Stimulated activated CD4-positive, alpha-beta T cell treated with anti-CD3 and anti-CD28 coated beads, Interleukin-4, amount 100 ng/mL, for 4 hours (primary cell): ENCODE data around the gene UCMA.

ENCODE experiments used
- DNase-seq, 2 experiments: peaks; one replicate each; pipeline ENCODE4 v3.0.0-alpha.2; 2020

The UCMA gene

DNA sequence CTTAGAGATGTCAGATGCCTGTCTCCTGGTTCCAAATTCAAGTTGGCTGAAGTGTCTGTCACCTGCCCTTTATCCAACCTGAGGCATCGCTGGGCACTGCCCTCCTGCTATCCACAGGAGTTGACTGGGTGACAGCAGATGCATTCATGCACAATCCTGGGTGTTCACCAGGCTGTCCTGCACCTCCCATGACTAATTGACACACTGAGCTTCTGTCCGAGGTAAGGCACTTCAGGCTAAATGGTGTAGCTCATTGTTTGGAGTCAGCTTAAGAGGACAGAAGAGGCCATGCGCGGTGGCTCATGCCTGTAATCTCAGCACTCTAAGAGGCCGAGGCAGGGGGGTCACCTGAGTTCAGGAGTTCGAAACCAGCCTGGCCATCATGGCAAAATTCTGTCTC, 2.4 kb downstream of the UCMA start:
- no peak for DNase-seq

DNA sequence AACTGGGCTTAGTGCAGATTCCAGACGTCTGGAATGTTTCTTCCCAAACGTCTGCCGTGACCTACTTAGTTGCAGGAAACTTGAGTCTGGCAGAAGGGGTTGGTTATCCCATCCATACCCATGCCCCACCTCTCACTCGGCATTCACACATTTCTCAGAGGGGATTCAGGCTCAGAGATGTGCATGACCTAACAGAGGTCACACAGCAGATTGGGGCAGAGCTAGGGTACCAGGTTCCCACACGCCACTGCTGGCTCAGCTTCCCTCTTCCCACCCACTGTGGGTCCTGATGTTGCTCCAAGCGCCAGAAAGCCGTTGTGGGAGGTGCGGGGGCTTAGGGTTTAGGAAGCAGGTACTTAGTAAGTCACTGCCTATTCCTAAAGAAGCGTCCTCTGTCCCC, 3.0 kb downstream of the UCMA start:
- no peak for DNase-seq

DNA sequence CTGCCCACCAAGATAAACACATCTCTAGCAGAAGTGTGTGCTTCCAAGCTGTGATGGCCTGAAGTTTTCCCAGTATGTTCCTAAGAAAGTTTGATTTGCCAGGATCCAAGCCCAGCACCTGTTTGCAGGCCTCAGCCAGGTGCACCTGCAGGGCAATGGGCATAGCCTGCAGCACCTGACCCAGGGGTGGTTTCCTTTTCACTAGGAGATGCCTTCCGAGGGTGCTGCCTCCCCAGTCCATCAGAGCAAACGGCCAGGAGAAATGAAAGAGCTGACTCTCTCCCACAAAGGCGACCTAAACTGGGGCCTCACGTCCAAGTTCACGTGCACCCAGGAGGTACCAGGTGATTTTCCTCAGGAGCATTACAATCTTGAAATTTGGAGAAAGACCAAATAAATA, 7.1 kb downstream of the UCMA start:
- no peak for DNase-seq

DNA sequence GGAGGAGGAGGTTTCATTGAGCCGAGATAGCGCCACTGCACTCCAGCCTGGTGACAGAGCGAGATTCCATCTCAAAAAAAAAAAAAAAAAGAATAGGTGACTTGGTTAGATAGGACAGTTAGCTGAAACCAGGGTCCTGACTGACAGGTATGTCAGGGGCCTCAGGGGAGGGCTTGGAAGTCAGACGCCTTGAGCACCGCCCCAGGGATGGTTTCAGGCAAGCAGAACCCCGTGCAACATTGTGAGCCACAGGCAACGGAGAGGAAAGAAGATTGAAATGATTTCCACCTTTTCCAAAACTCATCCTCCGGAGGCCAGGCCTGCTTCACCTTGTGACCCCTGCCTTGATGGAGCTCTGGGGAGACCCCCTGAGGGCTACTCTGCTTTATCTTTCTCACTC, 8.6 kb downstream of the UCMA start:
- DNase-seq: no peak

DNA sequence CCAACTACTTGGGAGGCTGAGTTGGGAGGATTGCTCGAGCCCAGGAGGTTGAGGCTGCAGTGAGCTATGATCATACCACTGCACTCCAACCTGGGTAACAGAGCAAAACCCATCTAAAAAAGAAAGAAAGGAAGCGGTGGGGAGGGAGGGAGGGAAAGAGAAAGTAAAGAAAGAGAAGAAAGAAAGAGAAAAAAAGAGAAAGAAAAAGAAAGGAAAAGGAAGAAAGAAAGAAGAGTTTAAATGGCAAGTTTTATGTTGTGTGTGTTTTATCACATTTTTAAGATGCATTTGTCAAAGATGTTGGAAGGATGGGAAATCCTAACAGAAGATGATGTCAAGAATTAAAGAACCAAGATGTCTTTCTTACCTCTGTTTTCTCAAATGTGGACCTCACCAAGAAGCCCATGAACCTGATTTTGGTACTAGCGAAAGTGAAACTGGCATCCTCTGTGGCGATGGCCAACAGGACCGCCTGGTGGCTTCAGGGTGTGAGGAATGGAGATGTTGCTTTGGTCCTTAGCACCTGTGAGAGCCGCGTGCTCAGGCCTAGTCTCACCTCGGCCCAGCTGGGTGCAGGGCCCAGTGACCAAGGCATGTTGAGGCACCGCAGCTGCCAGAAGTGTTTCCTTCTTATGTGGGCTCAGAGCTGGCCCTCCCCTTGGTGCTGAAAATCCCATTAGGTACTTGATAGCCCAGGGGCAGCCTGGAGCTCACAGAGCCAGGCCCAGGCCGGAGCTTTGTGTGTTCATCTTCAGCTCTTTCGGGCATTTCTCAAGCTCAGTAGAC, 9.8 kb downstream of the UCMA start:
- no peak for DNase-seq

DNA sequence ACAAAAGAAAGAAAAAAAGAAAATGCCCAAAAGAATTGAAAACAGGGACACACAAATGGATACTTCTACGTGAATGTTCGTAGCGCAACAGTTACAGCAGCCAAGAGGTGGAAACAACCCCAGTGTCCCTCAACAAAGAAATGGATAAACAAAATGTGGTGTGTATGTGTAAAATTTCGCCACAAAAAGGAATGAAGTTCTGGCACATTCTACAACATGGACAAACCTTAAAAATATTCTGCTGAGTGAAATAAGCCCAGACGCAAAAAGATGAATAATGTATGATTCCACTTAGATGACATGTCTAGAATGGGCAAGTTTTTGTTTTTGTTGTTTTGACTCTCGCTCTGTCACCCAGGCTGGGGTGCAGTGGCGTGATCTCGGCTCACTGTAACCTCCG, 10.9 kb downstream of the UCMA start:
- no peak for DNase-seq

DNA sequence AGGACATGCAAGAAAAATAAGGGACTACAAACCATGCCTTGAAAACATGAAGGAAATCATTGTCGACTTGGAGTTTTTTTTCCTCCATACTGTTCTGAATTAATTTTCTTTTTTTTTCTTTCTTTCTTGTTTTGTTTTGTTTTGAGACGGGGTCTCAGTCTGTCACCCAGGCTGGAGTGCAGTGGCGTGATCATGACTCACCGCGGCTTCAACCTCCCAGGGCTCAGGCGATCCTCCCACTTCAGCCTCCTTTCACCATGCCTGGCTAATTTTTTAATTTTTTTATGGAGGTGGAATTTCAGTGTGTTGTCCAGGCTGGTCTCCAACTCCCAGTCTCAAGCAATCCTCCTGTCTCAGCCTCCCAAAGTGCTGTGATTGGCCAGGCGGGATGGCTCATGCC, 11.6 kb downstream of the UCMA start:
- DNase-seq: no peak

DNA sequence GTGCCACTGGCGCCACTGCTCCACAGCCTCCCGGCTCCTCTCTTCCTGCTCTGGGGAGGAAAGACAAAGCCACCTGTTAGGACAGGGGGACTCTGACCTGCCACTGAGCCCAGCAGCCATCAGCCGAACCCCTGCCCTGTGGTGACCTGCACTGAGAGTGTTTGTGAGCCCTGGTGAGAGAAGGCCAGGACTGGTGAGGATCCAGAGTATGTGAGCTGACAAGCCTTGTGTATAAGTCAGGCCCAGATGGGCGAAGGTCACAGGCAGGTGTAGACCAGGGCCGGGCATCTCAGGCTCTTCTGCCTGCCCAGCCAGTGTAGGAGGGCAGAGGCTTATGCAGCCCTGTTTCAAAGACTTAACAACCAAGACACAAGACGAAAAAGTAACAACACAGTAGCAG, 12.0 kb downstream of the UCMA start:
- DNase-seq: no peak

DNA sequence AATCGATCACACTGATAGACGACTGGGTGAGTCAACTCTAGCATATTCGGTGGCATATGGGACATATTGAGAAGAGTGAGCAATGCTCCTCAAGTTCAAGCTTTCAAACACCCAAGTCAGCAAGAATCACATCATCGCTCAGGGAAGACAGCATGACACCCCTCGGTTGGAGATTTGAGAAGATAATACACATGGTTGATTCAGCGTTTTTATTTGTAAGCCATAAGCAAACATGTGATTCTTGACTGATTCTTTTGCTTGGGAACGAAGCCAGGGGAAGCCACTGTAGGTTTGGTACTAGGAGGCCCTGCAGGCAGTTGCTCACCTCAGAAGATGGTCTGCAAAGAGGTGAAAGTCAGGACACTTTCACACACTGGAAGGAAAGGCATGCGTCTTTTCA, 12.6 kb downstream of the UCMA start:
- no peak for DNase-seq

DNA sequence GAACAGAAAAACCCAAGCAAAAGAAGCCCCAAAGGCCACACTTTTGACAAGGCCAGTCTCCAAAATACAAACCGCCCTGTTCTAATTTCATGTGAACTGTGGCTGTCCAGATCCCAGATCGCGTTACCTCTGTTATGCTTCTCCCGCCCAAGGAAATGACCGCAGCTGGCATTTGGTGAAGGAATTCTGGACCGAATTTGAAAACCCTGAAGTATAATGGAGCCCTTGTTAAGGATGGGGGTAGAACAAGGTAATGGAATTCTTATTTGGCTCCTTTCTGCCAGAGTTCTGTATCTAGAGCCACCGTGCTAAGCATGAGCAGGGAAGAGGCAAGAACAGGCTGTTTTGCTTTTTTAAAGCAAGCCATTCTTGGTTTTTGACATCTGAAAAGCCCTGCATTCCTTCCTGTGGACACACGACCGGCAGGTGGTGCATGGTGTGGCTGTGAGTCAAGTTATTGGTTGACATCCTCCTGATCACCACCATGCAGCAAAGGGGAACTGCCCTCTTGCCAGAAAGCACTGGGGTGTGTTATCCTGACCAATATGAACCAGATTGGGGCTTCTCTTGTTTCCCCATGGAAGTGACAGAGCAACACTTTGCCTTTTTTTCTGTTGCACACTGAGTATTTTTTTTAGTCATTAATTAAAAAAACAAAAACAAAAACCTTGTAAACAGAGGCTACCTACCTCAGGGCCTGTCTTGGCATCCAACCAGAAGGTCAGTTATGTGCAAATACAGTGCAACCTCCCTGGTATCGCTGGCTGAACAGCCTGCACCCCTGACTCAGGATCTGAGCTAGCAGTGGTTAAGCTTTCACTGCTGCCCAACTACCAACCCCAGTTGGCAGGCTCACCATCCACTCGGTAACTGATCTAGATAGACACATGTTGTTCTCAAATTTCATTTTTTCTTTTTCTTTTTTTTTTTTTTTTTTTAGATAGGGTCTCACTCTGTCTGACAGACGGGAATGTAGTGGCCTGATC, 14.2 kb downstream of the UCMA start:
- no peak for DNase-seq

DNA sequence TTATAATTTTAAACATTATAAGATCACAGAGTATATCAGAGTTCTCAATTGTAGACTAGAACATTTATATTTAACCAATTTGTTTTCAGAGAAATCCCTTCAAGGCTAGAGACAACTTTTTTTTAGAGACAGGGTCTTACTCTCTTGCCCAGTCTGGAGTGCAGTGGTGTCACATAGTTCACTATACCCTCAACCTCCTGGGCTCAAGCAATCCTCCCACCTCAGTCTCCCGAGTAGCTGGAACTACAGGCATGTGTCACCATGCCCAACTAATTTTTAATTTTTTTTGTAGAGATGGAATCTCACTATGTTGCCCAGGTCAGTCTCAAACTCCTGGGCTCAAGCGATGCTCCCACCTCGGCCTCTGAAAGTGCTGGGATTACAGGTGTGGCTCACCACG, 15.3 kb downstream of the UCMA start:
- no peak for DNase-seq

DNA sequence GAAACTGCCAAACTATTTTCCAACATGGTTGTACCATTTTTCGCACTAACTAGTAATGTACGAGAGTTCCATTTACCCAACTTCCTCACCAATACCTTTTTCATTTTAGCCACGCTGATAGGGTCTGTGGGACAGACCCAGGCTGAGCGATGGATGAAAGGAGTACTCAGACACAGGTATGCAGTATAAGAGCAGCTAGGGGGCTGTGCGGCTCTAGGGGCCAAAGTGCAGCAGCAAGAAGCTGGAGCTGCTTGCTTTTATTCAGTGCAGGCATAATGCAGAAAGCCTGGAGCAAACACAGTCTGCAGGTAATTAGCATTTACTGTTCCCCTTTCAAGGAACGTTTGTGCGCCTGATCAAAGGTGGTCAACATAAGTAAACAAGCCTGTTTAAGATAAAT, 21.0 kb downstream of the UCMA start:
- no peak for DNase-seq

DNA sequence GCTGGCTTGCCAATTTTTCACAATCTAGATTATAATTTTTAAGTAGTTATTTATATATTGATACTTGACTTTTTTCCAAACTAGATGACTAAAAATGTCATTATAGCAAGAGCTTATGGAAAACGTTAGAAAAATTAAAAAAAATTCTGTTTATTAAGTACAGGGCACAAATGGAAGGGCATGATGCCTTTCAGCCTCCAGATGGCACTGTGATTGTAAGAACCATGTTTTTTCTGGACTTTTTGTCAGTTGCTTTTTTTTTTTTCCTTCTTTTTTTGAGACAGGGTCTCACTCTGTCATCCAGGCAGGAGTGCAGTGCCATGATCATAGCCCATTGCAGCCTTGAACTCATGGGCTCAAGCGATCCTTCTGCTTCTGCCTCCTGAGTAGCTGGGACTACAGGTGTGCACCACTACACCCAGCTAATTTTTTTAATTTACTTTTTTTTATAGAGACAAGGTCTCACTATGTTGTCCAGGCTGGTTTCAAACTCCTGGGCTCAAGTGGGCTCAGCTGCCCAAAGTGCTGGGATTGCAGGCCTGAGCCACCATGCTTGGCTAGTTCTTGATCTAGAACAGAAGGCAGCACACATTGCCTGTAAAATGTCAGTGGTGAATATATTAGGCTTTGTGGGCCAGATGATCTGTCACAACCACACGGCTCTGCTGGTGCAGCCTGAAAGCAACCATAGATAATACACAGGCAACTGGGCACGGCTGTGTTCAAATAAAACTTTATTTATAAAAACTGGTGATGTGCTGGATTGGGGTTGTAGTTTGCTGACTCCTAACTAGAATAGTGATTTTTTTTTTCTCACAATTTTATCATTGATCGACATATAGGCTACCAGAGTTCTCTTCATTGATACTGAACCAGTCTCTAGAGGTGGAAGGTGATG, 27.4 kb downstream of the UCMA start:
- no peak for DNase-seq

DNA sequence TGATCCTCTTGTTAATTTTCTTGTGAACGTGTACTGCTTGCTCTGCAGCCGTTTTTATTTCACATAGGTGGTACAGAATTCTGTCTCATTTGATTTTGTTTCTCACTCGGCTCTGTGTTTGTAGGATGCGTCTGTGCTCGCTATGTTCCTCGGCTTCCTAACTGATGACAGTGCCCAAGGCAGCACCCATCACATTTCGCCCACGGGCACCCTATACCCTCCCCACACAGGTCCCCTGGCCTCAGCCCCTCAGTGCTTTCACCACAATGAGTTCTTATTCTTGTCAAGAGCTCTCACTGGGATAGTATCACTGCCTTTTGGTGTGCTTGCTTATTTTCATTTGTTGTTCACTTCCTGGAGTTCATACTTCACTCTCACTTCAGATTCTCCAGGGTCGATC, 28.1 kb downstream of the UCMA start:
- DNase-seq: no peak

DNA sequence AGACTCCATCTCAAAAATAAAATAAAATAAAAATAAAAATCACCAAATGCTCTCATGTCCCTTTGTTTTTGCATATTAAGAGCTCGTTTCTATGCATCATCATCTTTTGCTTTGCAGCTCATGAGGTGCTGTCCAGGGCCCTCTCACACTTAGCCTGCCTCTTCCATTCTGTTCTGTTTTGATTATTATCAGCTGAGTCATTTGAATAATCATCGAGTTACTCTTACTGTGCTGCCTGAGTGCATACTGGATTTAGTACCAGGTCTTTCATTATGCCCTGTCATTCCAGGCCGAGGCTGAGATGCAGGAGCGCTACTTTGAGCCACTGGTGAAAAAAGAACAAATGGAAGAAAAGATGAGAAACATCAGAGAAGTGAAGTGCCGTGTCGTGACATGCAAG, 33.0 kb downstream of the UCMA start:
- DNase-seq: no peak

DNA sequence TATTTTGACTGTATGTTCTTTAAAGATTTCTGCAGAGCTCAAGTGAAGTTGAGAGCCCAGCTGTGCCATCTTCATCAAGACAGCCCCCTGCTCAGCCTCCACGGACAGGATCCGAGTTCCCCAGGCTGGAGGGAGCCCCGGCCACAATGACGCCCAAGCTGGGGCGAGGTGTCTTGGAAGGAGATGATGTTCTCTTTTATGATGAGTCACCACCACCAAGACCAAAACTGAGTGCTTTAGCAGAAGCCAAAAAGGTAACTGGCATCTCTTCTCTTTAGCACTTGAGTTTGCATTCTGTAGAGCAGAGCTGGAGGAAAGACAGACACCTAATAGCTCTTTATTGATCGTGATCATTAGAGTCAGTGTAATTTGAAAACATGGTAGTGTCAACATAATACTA, 39.2 kb downstream of the UCMA start:
- DNase-seq: no peak

DNA sequence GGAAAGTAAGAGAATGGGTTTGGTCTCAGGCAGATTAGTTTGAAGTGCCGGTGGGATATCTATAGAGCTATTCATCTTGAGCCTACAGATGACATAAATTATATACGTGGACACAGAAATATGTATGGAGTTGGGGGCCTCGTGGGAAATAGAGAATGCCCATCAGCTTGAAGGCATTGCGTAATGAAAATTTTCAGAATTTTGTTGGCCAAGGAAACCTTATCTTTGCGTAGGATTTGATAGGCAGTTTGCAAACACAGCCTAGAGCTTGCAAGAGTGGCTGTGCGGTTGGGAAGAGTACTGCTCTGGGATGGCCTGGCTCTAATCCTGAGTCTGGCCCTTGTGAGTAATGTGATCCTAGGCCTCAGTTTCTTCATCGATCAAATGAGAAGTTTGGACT, 40.5 kb downstream of the UCMA start:
- no peak for DNase-seq

DNA sequence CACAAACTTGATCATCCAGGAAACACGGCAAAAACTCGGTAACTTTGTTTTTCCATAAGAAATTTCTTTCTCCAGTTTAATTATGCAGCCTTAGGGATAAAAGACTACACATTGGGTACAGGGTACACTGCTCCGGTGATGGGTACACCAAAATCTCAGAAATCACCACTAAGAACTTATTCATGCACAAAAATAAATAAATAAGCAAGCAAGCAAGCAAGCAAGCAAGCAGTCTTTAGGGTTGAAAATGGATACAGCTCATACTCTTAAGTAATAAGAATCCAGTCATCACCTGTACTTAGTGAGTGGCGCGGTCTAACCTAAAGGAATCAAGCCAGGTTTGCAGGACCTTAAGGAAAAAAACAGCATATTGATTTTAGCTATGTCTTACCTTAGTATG, 42.8 kb downstream of the UCMA start:
- no peak for DNase-seq

DNA sequence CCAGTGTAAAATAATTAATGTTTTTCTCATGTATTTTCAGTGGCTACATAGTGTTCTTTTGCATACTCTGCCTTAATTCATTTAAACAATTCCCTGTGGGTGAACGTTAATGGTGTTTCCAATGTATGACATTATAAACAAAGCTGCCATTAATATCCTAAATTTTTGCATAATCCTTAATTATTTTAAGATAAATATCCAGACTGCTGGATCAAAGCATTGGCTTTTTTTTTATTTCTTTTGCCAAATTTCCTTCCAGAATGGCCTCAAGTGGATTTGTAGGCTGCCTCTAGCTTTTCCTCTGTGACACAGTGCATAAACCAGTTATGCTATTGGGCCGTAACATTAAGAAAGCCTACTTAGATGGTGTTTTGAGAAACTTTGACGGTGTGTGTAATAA, 43.4 kb downstream of the UCMA start:
- no peak for DNase-seq

DNA sequence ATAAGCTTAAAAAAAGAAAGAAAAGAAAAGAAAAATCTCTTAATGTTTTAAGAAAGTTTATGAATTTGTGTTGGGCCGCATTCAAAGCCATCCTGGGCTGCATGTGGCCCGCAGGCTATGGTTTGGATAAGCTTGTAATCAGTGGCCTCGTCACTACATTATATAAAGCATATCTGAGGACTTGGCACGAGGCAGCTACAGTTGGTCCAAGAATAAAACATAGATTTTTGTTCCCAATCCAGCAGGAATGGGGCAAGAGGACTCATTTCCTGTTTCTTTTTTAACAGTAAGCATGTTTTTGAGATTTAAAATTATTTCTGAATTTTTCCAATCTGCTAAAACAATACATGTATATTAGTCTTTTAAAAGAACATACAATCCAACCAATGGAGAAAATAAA, 44.2 kb downstream of the UCMA start:
- DNase-seq: no peak

DNA sequence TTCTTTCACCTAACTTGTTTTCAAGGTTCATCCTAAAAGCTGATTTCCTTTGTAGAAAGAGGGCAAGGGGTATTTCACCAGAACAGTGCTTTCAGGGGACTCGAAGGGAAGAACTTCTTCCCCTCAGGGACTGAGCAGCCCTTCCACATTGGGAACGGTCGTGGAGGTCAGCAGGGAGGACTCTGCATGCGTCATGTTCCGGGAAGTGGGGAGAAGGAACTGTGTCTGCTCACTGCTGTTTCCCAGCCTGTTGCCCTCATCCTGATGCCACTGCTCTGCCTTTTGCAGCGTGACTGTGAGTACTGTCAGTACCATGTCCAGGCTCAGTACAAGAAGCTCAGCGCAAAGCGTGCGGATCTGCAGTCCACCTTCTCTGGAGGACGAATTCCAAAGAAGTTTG, 45.6 kb downstream of the UCMA start:
- no peak for DNase-seq

DNA sequence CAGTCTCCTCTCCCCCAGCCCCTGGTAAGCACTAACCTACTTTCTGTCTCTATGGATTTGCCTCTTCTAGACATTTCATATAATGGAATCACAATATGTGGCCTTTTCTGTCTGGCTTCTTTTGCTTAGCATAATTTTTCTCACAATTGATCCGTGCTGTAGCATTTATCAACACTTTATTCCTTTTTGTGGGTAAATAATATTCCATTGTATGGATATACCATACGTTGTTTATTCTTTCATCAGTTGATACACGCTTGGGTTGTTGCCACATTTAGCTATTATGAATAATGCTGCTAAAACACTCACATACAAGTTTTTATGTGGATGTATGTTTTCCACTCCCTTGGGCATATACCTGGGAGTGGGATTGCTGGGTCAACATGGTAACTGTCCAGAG, 47.0 kb downstream of the UCMA start:
- DNase-seq: no peak
